SJSA1 (cell line): ENCODE results near the gene MBOAT7. TPM values are rescaled to one million over a fixed set of nuclear protein-coding genes. Genes with fewer than 3 reads are reported as not detected.

Experiments used
- DNase-seq, 2 experiments: peaks; one replicate each; pipeline ENCODE4 v3.0.0-alpha.2; 2015 to 2020; ENCODE audit warnings: low spot score in 2 of 2, low read depth in 1 of 2
- H3K27ac ChIP-seq: fragments of 250-450 bp; sonication (Bioruptor Pico); 2 replicates; pipeline ENCODE4 v1.5.1; 2020; ENCODE audit warnings: mild to moderate bottlenecking, moderate library complexity
- H3K27me3 ChIP-seq: fragments of 250-450 bp; sonication (Bioruptor Pico); replicated peaks from 2 replicates; pipeline ENCODE4 v1.5.1; 2020; ENCODE audit warnings: mild to moderate bottlenecking, moderate library complexity
- H3K36me3 ChIP-seq: fragments of 250-450 bp; sonication (Bioruptor Pico); 2 replicates; pipeline ENCODE4 v1.5.1; 2020; ENCODE audit warnings: mild to moderate bottlenecking
- H3K4me1 ChIP-seq: fragments of 250-450 bp; sonication (Bioruptor Pico); replicated peaks from 2 replicates; pipeline ENCODE4 v1.6.1; 2021; ENCODE audit warnings: mild to moderate bottlenecking
- H3K4me3 ChIP-seq: fragments of 250-450 bp; sonication (Bioruptor Pico); 2 replicates; pipeline ENCODE4 v1.5.1; 2020; ENCODE audit warnings: mild to moderate bottlenecking
- H3K9me3 ChIP-seq: fragments of 250-450 bp; sonication (Bioruptor Pico); replicated peaks from 2 replicates; pipeline ENCODE4 v1.5.1; 2020; ENCODE audit warnings: mild to moderate bottlenecking
- total RNA-seq: library from RNA; depleted of rRNA; stranded (reverse); fragments of >200 nt; shearing (Covaris generic); gene quantifications from 2 replicates; pipeline ENCODE4 v1.2.3, GENCODE V29; 2014

Gene MBOAT7
- total RNA-seq, 1 experiment from 2014 or later, result 118 TPM

DNA sequence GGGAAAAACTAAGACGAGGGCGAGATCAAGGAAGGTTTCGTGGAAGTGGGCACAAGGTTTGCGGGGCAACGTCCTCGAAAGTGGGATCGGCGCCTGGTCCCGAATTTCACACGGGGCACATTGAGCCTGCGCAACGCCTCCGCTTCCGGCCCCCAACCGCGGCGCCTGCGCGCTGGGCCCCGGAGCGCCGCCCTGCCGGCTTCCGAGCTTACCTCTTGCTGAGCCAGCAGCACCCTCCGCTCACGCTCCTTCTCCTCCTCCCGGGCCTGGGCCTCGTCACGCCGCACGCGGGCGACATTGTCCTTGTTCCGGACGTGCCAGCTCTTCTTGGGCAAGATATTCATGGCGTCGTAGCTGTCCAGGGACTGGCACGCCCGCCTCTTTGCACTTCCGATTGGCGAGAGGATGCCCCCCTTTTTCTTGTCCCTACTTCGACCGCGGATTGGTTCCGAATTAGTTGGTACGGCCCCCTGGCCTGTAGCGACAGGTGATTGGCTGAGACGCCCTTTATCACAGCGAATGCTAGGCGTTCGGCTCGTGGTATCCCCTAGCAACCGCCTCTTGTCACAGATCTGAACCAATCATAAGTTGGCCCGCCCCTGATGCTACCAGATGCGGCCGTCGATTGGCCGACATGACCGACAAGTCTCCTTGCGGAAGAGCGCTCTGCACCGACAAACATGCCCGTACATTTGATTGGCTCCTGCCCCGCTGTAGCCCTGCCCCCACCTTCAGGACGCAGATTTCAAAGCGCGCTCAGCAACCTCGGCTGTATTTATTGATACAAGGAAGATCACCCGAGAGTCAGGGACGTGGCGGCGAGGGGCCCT is 29.8 kb downstream of the MBOAT7 start, which contains the start of gene LENG1:
TSS of gene LENG1 (minus strand) at position 370 of the 830 bp plus-strand sequence. CDS start at position 344, 26 bp downstream.
- H3K36me3 ChIP-seq, result peaks cover 38% of the 10 kb centered on the region
- peak within 1 kb of the TSS; percentile 63 for H3K4me3 ChIP-seq
- H3K4me1 ChIP-seq, result peaks cover 17% of the 10 kb centered on the region
- H3K9me3 ChIP-seq, result no peaks in the 10 kb centered on the region
- no peaks in the 10 kb centered on the region for H3K27me3 ChIP-seq
- DNase-seq, result peak; percentile 99 to 100
- peak within 1 kb of the TSS; percentile 83 for H3K27ac ChIP-seq

DNA sequence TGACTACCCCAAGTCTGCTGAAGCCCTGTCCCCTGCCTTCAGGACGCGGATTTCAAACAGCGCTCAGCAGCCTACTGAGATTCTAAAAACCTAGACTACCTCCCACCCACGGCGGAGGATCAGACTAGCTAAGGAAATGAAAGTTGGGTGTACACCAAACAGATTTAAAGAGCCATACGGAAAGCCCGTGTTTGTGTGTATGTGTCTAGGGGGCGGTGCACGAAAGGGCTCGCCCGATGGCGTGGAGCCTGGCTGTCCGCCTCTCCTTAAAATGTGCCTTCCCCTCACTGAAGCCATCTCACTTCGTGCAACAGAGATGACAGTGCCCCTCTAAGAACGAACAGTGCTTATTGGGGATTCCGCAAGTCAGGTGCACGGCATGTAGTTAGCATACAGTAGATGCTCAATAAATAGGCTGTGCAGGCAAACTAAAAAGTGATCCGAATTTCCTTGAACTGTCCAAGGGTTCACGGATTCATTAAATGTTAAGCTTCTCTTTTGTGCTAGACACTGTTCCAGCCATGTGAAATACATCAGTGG is 30.5 kb downstream of the MBOAT7 start:
- no peak for DNase-seq
- Histone ChIP-seq H3K36me3 (peaks cover 45% of the 10 kb centered on the region), H3K4me3 (peak overlapping the region; percentile 63), H3K9me3 (no peaks in the 10 kb centered on the region), H3K27ac (peak overlapping the region; percentile 83), H3K27me3 (no peaks in the 10 kb centered on the region), H3K4me1 (peaks cover 17% of the 10 kb centered on the region)

DNA sequence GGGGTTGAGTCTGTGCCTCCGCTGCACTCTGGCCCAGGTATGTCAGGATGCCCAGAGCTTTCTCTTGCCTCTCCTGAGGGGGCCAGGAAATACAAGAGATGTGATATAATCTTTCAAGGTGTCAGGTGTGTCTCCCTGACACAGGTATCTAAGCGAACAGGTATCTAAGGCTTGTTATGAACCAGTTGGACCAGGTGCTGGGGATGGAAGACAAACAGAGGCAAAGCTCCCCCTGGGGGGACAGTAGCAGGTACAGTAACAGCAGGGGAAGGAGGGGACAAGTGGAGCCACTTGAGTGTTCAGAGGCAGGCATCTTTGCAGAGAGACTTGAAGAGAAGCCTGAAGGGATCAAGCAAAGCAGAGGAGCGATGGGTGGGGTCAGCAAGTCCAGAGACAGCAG is 32.4 kb downstream of the MBOAT7 start:
- no peaks in the 10 kb centered on the region for H3K9me3 ChIP-seq
- H3K4me3 ChIP-seq, result no peak overlapping the region
- no peak overlapping the region for H3K27ac ChIP-seq
- H3K27me3 ChIP-seq, result no peaks in the 10 kb centered on the region
- H3K36me3 ChIP-seq, result peaks cover 64% of the 10 kb centered on the region
- DNase-seq, result no peak
- peaks cover 17% of the 10 kb centered on the region for H3K4me1 ChIP-seq

DNA sequence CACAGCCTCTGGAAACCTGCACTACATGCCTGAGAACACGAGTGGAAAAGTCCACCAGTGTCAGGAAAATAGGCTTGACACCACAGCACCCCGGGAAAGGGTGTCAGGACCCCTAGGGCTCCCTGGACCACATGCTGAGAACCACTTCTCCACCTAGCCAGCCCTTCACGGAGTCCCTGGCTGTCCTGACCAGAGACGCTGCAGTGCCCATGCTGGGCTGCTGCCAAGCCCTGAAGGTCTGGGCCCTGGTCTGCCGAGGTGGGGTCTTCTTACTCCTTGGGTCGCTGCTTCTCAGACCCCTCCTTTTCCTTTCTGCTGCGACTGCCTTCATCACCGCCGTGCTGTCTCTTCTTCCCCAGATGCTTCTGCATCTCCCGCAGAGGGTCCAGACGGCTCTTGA is 32.9 kb downstream of the MBOAT7 start:
- H3K27me3 ChIP-seq, result no peaks in the 10 kb centered on the region
- H3K4me3 ChIP-seq, result no peak overlapping the region
- H3K4me1 ChIP-seq, result peaks cover 17% of the 10 kb centered on the region
- peaks cover 68% of the 10 kb centered on the region for H3K36me3 ChIP-seq
- DNase-seq, result no peak
- H3K9me3 ChIP-seq, result no peaks in the 10 kb centered on the region
- H3K27ac ChIP-seq, result no peak overlapping the region

DNA sequence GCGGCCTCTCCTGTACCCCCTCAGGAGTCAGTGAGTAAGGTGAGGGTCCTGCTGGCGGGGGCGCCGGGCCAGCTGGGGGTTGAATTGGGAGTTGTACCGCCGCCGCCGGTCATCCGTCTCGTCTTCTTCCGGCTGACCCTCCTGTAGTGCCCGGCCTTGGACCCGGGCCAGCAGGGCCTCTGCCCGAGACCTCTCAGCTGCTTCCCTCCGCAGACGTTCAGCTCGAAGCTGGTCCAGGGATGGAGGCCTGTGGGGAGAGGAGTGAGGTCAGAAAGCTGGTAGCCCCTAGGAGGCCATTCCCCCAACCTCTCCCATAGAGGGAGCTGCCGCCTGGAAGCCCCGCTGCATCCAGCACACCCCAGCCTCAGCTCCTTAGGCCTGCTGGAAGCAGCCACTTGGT is 33.7 kb downstream of the MBOAT7 start:
- Histone ChIP-seq H3K4me1 (peaks cover 14% of the 10 kb centered on the region), H3K27ac (no peak overlapping the region), H3K9me3 (no peaks in the 10 kb centered on the region), H3K4me3 (no peak overlapping the region), H3K27me3 (no peaks in the 10 kb centered on the region), H3K36me3 (peaks cover 76% of the 10 kb centered on the region)
- DNase-seq, result no peak

DNA sequence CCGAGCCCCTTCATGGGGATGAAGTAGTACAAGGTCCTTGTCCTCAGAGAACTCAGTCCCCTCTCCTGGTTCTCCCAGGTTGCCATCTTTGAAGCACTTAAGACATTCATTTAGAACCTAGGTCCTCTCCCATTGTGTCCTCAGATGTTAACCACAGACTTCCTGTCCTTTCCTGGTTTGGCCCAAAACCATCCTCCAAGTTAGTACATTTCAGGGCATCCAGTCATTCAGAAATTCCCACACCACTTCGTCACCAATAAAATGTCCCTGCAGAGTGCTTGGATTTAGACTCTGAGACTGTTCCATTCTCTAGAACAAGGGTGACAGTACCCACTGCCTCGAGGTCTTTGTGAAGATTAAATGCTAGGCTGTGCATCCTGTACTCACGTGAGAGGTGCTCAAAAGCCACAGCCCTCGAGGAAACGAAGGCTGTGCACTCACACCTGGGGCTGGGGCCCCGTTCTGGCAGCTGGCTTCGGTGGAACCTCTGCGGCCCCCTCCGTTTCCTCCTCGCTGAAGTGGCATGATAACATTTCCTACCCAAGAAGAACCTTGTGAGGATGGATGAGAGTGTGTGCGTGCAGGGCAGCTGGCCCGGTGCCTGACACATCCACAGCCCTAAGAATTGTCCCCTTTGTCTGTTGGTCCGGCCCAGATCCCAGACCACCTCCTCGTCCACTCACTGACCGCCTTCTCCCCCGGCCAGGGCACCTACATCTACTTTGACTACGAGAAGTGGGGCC is 34.6 kb downstream of the MBOAT7 start:
- H3K4me1 ChIP-seq, result peaks cover 8% of the 10 kb centered on the region
- no peak for DNase-seq
- H3K27ac ChIP-seq, result no peak overlapping the region
- no peaks in the 10 kb centered on the region for H3K9me3 ChIP-seq
- no peaks in the 10 kb centered on the region for H3K27me3 ChIP-seq
- no peak overlapping the region for H3K4me3 ChIP-seq
- H3K36me3 ChIP-seq, result peaks cover 86% of the 10 kb centered on the region

DNA sequence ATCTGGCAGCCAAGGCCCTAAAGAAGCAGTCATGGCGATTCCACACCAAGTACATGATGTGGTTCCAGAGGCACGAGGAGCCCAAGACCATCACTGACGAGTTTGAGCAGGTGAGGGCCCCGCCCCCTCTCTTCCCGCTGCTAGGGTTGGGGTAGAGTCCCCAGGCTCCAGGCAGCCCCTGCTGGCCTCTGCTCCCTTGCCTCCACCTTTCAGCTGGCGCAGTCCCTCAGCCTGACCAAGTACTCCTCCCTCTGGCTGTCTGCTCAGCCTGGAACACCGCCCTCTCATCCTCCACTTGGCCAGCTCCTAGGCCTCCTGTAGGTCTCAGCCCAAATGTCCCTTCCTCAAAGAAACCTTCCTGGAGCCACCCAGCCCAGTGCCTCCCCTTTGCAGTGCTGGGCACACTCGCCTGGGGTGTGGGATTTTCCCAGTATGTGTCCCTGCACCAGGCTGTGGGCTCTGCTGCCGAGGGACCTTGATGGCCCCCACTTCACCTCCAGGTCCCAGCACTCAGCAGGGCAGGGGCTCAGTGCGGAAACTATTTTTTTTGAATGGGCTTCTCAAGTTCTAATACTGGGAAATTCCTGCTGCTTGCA is 35.6 kb downstream of the MBOAT7 start:
- H3K36me3 ChIP-seq, result peaks cover 95% of the 10 kb centered on the region
- no peaks in the 10 kb centered on the region for H3K27me3 ChIP-seq
- DNase-seq, result no peak
- H3K4me3 ChIP-seq, result no peak overlapping the region
- peaks cover 7% of the 10 kb centered on the region for H3K4me1 ChIP-seq
- H3K27ac ChIP-seq, result no peak overlapping the region
- no peaks in the 10 kb centered on the region for H3K9me3 ChIP-seq

DNA sequence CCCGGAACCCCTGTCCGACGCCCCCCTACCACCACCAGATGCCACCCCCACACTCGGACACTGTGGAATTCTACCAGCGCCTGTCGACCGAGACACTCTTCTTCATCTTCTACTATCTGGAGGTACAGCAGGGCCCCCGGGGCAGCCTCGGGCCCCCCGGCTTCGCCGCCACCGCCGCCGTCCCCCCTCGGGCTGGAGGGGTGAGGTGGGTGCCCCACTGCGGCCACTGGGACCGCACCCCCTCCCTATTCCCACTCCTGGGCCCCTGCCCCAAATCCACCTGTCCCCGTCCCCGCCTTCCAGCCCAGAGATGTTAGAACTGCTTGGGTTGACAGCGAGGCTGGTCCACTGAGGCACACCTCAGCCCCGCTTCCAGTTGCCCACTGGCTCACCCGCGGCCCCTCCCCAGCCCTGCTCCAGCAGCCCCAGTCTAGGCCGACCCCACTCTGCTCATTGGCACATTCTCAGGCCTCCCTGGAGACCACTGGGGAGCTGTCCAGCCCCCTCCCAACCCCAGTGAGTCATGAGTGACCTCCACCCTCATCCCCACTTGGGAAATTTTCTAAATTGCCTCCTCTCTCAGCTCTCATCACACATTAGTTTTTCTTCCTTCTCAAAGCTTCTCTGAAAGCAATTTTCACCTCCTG is 36.4 kb downstream of the MBOAT7 start:
- no peak for DNase-seq
- Histone ChIP-seq H3K4me1 (no peaks in the 10 kb centered on the region; the same call in 1 of the 2 replicates), H3K36me3 (peaks cover 98% of the 10 kb centered on the region), H3K9me3 (no peaks in the 10 kb centered on the region), H3K27me3 (no peaks in the 10 kb centered on the region), H3K27ac (no peak overlapping the region), H3K4me3 (no peak overlapping the region)

DNA sequence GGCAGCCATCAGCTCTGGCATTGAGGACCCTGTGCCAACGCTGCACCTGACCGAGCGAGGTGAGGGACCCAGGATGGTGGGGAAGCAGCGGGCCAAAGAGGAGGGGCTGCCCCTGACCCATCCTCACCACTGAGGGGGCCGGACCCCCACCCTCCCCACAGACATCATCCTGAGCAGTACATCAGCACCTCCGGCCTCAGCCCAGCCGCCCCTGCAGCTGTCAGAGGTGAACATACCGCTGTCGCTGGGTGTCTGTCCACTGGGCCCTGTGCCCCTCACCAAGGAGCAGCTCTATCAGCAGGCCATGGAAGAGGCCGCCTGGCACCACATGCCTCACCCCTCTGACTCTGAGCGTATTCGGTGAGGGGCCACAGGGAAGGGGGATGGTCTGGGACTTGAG is 37.1 kb downstream of the MBOAT7 start:
- DNase-seq, result no peak
- peaks cover 98% of the 10 kb centered on the region for H3K36me3 ChIP-seq
- no peaks in the 10 kb centered on the region for H3K4me1 ChIP-seq
- no peaks in the 10 kb centered on the region for H3K27me3 ChIP-seq
- no peak overlapping the region for H3K4me3 ChIP-seq
- no peak overlapping the region for H3K27ac ChIP-seq
- H3K9me3 ChIP-seq, result no peaks in the 10 kb centered on the region

DNA sequence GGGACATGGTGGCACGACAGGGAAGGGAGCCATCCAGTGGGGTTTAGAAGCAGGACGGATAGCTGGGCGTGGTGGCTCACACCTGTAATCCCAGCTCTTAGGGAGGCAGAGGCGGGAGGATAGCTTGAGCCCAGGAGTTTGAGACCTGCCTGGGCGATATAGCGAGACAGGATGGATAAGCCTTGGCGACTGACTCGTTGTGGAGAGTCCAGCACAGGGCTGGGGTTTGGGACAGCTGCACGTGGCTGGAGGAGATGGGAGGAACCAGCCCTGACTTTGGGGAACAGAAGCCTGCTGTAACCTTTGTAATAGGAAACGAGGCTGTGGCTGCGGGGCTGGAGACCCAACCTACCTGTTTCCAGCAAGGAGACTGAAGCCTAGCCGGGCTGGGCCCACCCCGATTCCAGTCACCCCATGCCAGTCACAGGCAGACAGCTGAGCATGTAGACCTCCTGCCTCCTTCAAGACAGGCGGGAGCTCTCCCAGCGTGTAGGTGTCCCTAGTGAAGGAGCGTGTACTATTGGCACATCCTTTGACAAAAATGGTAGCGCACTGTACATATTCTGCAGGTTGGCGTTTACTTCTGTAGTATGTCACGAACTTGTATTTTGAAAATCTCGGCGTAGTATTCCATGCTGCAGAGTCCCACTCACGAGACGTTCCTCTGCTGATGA is 37.9 kb downstream of the MBOAT7 start:
- Histone ChIP-seq H3K27ac (no peak overlapping the region), H3K9me3 (no peaks in the 10 kb centered on the region), H3K4me3 (no peak overlapping the region), H3K27me3 (no peaks in the 10 kb centered on the region), H3K36me3 (peaks cover 98% of the 10 kb centered on the region), H3K4me1 (no peaks in the 10 kb centered on the region)
- DNase-seq, result no peak

DNA sequence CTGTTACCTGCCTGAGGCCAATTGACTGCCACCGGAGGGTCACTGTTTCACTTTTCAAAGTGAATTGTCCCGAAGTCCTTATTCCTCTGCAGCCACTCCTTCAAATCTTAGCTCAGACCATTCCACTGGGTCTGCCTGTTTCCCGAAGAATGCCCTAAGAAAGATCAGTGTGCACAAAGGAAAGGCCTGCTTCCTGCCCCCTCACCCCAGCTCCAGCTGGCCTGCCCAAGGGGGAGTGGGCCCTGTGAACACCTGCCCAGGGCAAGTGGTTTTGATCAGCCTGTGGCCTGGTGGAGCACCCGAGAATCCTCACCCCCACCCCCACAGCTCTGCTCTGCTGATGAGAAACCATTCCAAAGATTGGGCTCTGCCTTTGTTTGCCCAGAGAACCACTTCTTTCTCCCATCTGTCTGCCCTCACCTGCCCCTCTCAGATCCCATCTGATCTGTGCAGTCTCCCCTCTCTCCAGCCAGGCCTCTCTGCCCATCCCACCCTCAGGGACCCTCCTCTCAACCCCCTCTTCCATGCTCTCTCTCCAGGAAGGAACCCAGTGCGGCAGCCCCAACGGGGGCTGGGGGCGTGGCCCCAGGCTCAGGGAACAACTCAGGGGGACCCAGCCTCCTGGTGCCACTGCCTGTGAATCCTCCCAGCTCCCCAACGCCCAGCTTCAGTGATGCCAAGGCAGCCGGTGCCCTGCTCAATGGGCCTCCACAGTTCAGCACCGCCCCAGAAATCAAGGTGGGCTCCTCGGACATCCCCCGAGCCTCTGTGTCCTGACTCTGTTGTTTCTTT is 40.2 kb downstream of the MBOAT7 start:
- H3K4me3 ChIP-seq, result no peak overlapping the region
- DNase-seq, result no peak
- no peaks in the 10 kb centered on the region for H3K27me3 ChIP-seq
- no peaks in the 10 kb centered on the region for H3K9me3 ChIP-seq
- no peak overlapping the region for H3K27ac ChIP-seq
- peaks cover 98% of the 10 kb centered on the region for H3K36me3 ChIP-seq
- no peaks in the 10 kb centered on the region for H3K4me1 ChIP-seq

DNA sequence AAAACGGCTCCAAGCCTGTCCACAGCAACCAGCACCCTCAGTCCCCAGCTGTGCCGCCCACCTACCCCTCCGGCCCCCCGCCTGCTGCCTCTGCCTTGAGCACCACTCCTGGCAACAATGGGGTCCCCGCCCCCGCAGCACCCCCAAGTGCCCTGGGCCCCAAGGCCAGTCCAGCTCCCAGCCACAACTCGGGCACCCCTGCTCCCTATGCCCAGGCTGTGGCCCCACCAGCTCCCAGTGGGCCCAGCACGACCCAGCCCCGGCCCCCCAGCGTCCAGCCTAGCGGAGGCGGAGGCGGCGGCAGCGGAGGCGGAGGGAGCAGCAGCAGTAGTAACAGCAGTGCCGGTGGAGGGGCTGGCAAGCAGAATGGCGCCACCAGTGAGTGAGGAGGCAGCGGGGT is 41.2 kb downstream of the MBOAT7 start:
- no peak for DNase-seq
- H3K4me1 ChIP-seq, result no peaks in the 10 kb centered on the region
- H3K27me3 ChIP-seq, result no peaks in the 10 kb centered on the region
- H3K36me3 ChIP-seq, result peaks cover 98% of the 10 kb centered on the region
- H3K9me3 ChIP-seq, result no peaks in the 10 kb centered on the region
- no peak overlapping the region for H3K4me3 ChIP-seq
- H3K27ac ChIP-seq, result no peak overlapping the region
